Spleen (tissue), 11 donors: ENCODE results near the gene ACTR5. TPM values are rescaled to one million over a fixed set of nuclear protein-coding genes. Genes with fewer than 3 reads are reported as not detected.

Source experiments
- DNase-seq: peaks from one replicate; pipeline ENCODE4 v3.0.0-alpha.2; 2020
- H3K27ac ChIP-seq, 8 donors: fragments of 200-600 bp; sonication (generic) in 7 of 8; 1 replicate in 4 of 8; 2 replicates in 4 of 8; pipeline versions ENCODE4 v1.5.0 to v1.8.0; 2016 to 2021; ENCODE audit warnings: inconsistent platforms in 4 of 8, mild to moderate bottlenecking in 4 of 8, moderate library complexity in 1 of 8
- H3K27me3 ChIP-seq, 7 donors: fragments of 200-600 bp; sonication (generic) in 6 of 7; replicated peaks in 1 of 7; 1 replicate in 4 of 7; 2 replicates in 3 of 7; pipeline versions ENCODE4 v1.5.0 to v1.8.0; 2016 to 2021; ENCODE audit warnings: inconsistent platforms in 3 of 7, mild to moderate bottlenecking in 1 of 7
- H3K36me3 ChIP-seq, 6 donors: fragments of 200-600 bp; sonication (generic) in 5 of 6; 1 replicate in 4 of 6; 2 replicates in 2 of 6; pipeline versions ENCODE4 v1.5.0 to v1.8.0; 2016 to 2021; ENCODE audit warnings: inconsistent platforms in 2 of 6
- H3K4me1 ChIP-seq, 6 donors: fragments of 200-600 bp; sonication (generic) in 5 of 6; 1 replicate in 3 of 6; 2 replicates in 3 of 6; pipeline versions ENCODE4 v1.5.0 to v1.8.0; 2016 to 2021; ENCODE audit warnings: inconsistent platforms in 3 of 6
- H3K4me3 ChIP-seq, 8 donors: fragments of 200-600 bp; sonication (generic) in 7 of 8; 1 replicate in 4 of 8; 2 replicates in 4 of 8; pipeline versions ENCODE4 v1.5.0 to v1.8.0; 2016 to 2021; ENCODE audit warnings: inconsistent platforms in 4 of 8, mild to moderate bottlenecking in 4 of 8, moderate library complexity in 2 of 8
- H3K9me3 ChIP-seq, 8 donors: fragments of 200-600 bp; sonication (generic) in 7 of 8; 1 replicate in 4 of 8; 2 replicates in 4 of 8; pipeline versions ENCODE4 v1.5.0 to v1.8.0; 2016 to 2021; ENCODE audit warnings: inconsistent platforms in 4 of 8
- POLR2A ChIP-seq, 3 donors: fragments of 450-650 bp; IDR thresholded peaks; one replicate each; pipeline ENCODE4 v1.5.1; 2017; ENCODE audit warnings: antibody characterized with exemption in 3 of 3, mild to moderate bottlenecking in 1 of 3
- POLR2AphosphoS5 ChIP-seq, 3 donors: sonication (generic); formaldehyde crosslinking; IDR thresholded peaks; one replicate each; pipeline ENCODE4 v1.5.1; 2017; ENCODE audit warnings: antibody characterized with exemption in 3 of 3
- WGBS, 5 donors: extraction: QIAGEN DNeasy Blood & Tissue Kit in 3 of 5; methylation state at CpG; one replicate each; pipeline versions ENCODE4 v1.1.5 to v1.1.7; 2013 to 2018; 5-methylcytosine and 5-hydroxymethylcytosine counted together
- intact Hi-C: fragments of 100-400 bp; cut with DNase I; formaldehyde crosslinking; loops from one replicate; pipeline ENCODE4 v1.15.0; 2023; ENCODE audit warnings: low total_unique reads
- polyA plus RNA-seq, 3 donors: library from polyadenylated mRNA; stranded (reverse); fragments of 200-250 nt; gene quantifications; one replicate each; pipeline ENCODE4 v1.2.1, GENCODE V29; 2013
- total RNA-seq, 7 donors: library from RNA; depleted of rRNA in 3 of 7; stranded (reverse); fragments of >200 nt in 3 of 7; fragmentation: NEBNext Ultra II Directional in 4 of 7; extraction: Animal tissue kit (Norgen Biotek cat#: 25700) in 4 of 7; gene quantifications; one replicate each; pipeline versions ENCODE4 v1.1.0 to v1.2.1, GENCODE V29; 2016 to 2021
- TF ChIP-seq, protein P1 (sequence below), 11 experiments: fragments of 200-600 bp in 7 of 11; fragments of 450-650 bp in 4 of 11; sonication (generic) in 4 of 11; IDR thresholded peaks in 8 of 11; conservative IDR thresholded peaks in 3 of 11; 1 replicate in 7 of 11; 2 replicates in 4 of 11; pipeline versions ENCODE4 v1.4.0 to v1.8.0; 2016 to 2021; ENCODE audit warnings: antibody characterized with exemption in 11 of 11, inconsistent platforms in 4 of 11, mild to moderate bottlenecking in 1 of 11
- donor health status: healthy with polysubstance abuse.
- donor health status: DM: no; HTN: no; CAD: no; lungs with moderate emphysema.
- donor health status: DM: no; HTN: no; CAD: no.
- donor health status: Bipolar disorder and iron deficiency.
- donor health status: healthy.
- donor health status: DM: no; HTN: no; CAD: no.
- donor health status: DM: yes; HTN: yes; CAD: no.

ACTR5 gene
- total and polyA plus RNA-seq, 10 donors = 5.6 to 12.8 (median 9.5) TPM

GRCh38 chr20:38764567-38765318, 16.5 kb downstream of the ACTR5 start:
- TF ChIP-seq POLR2AphosphoS5 (IDR thresholded peaks at IDR 0.05) (no peak), POLR2A (IDR thresholded peaks at IDR 0.05) (no peak)
- TF ChIP-seq, protein P1, sequence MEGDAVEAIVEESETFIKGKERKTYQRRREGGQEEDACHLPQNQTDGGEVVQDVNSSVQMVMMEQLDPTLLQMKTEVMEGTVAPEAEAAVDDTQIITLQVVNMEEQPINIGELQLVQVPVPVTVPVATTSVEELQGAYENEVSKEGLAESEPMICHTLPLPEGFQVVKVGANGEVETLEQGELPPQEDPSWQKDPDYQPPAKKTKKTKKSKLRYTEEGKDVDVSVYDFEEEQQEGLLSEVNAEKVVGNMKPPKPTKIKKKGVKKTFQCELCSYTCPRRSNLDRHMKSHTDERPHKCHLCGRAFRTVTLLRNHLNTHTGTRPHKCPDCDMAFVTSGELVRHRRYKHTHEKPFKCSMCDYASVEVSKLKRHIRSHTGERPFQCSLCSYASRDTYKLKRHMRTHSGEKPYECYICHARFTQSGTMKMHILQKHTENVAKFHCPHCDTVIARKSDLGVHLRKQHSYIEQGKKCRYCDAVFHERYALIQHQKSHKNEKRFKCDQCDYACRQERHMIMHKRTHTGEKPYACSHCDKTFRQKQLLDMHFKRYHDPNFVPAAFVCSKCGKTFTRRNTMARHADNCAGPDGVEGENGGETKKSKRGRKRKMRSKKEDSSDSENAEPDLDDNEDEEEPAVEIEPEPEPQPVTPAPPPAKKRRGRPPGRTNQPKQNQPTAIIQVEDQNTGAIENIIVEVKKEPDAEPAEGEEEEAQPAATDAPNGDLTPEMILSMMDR (IDR thresholded peaks at IDR 0.05 in 8 of 11, conservative IDR thresholded peaks at IDR 0.05 in 3 of 11) = no peak
- no peak overlapping the region for H3K4me3 ChIP-seq
- no peaks in the 10 kb centered on the region for H3K9me3 ChIP-seq
- DNase-seq = no peak
- intact Hi-C loops = no loop called here
- 73 to 86% (median 85%) methylated on average over 11 of the region's 11 CpGs for WGBS, 5 donors
- no peaks in the 10 kb centered on the region for H3K27me3 ChIP-seq
- peaks cover 0 to 7% (median 0%) of the 10 kb centered on the region in 6 donors for H3K4me1 ChIP-seq
- H3K27ac ChIP-seq = no peak overlapping the region
- peaks cover 0 to 100% (median 87%) of the 10 kb centered on the region in 6 donors for H3K36me3 ChIP-seq

GRCh38 chr20:38766071-38766470, 17.8 kb downstream of the ACTR5 start:
- H3K27ac ChIP-seq = no peak overlapping the region

GRCh38 chr20:38769376-38770295, 21.4 kb downstream of the ACTR5 start:
- no peak overlapping the region for H3K4me3 ChIP-seq
- H3K9me3 ChIP-seq = peaks cover 0 to 13% (median 12%) of the 10 kb centered on the region in 8 donors
- no peaks in the 10 kb centered on the region for H3K4me1 ChIP-seq
- H3K27me3 ChIP-seq = no peaks in the 10 kb centered on the region
- no peak for DNase-seq
- TF ChIP-seq POLR2A (IDR thresholded peaks at IDR 0.05) = no peak
- no peak for TF ChIP-seq POLR2AphosphoS5 (IDR thresholded peaks at IDR 0.05)
- TF ChIP-seq, protein P1 (IDR thresholded peaks at IDR 0.05 in 8 of 11, conservative IDR thresholded peaks at IDR 0.05 in 3 of 11) = no peak
- no peak overlapping the region for H3K27ac ChIP-seq
- peaks cover 0 to 100% (median 89%) of the 10 kb centered on the region in 6 donors for H3K36me3 ChIP-seq
- intact Hi-C loops = no loop called here
- 90 to 96% (median 92%) methylated on average over 13 of the region's 13 CpGs for WGBS, 5 donors

More at GRCh38 chr20:38766071-38766470, 17.8 kb downstream of the ACTR5 start:
- no peaks in the 10 kb centered on the region for H3K27me3 ChIP-seq
- no peak for DNase-seq
- H3K9me3 ChIP-seq = no peaks in the 10 kb centered on the region
- peaks cover 0 to 100% (median 84%) of the 10 kb centered on the region in 6 donors for H3K36me3 ChIP-seq
- TF ChIP-seq POLR2A (IDR thresholded peaks at IDR 0.05) = no peak
- no peak for TF ChIP-seq POLR2AphosphoS5 (IDR thresholded peaks at IDR 0.05)
- TF ChIP-seq, protein P1 (IDR thresholded peaks at IDR 0.05 in 8 of 11, conservative IDR thresholded peaks at IDR 0.05 in 3 of 11) = no peak
- intact Hi-C loops = no loop called here
- H3K4me1 ChIP-seq = peaks cover 0 to 7% (median 0%) of the 10 kb centered on the region in 6 donors
- H3K4me3 ChIP-seq = no peak overlapping the region
- 88 to 97% (median 90%) methylated on average over 4 of the region's 4 CpGs for WGBS, 5 donors
